Smooth muscle cell (in vitro differentiated cells): ENCODE data around the gene CKS2. TPM values are rescaled to one million over a fixed set of nuclear protein-coding genes. Genes with fewer than 3 reads are reported as not detected.

Experiments used
- DNase-seq: peaks from one replicate; lab custom pipeline; 2025; ENCODE audit not compliant: unreplicated experiment; lab: John Stamatoyannopoulos, UW
- H2AFZ ChIP-seq: fragments of 200-600 bp; sonication (generic); 2 replicates; pipeline ENCODE4 v1.6.0; 2016; ENCODE audit warnings: antibody characterized with exemption, low read depth, mild to moderate bottlenecking
- H3F3A ChIP-seq: fragments of 200-600 bp; sonication (generic); 2 replicates; pipeline ENCODE4 v1.6.0; 2017; ENCODE audit warnings: antibody characterized with exemption, low read depth
- H3K27ac ChIP-seq: fragments of 200-600 bp; sonication (generic); 2 replicates; pipeline ENCODE4 v1.5.1; 2016; ENCODE audit warnings: low read depth, mild to moderate bottlenecking
- H3K27me3 ChIP-seq: fragments of 200-600 bp; sonication (generic); 2 replicates; pipeline ENCODE4 v1.6.1; 2016; ENCODE audit warnings: low read depth, mild to moderate bottlenecking
- H3K36me3 ChIP-seq: fragments of 200-600 bp; sonication (generic); 2 replicates; pipeline ENCODE4 v1.5.1; 2016; ENCODE audit warnings: low read depth
- H3K4me1 ChIP-seq: fragments of 200-600 bp; sonication (generic); 2 replicates; pipeline ENCODE4 v1.5.1; 2016; ENCODE audit warnings: low read depth
- H3K4me2 ChIP-seq: fragments of 200-600 bp; sonication (generic); 2 replicates; pipeline ENCODE4 v1.6.0; 2016; ENCODE audit warnings: mild to moderate bottlenecking
- H3K4me3 ChIP-seq: fragments of 200-600 bp; sonication (generic); 2 replicates; pipeline ENCODE4 v1.5.1; 2016; ENCODE audit warnings: mild to moderate bottlenecking
- H3K79me2 ChIP-seq: fragments of 200-600 bp; sonication (generic); 2 replicates; pipeline ENCODE4 v1.6.0; 2016; ENCODE audit warnings: low read depth, mild to moderate bottlenecking
- H3K9ac ChIP-seq: fragments of 200-600 bp; sonication (generic); 2 replicates; pipeline ENCODE4 v1.6.0; 2016; ENCODE audit warnings: low read depth
- H3K9me3 ChIP-seq: fragments of 200-600 bp; sonication (generic); replicated peaks from 2 replicates; pipeline ENCODE4 v1.5.1; 2016; ENCODE audit warnings: low read depth
- H4K20me1 ChIP-seq: fragments of 200-600 bp; sonication (generic); 2 replicates; pipeline ENCODE4 v1.6.0; 2016; ENCODE audit warnings: low read depth
- CTCF ChIP-seq: fragments of 200-600 bp; sonication (generic); IDR thresholded peaks from 2 replicates; pipeline ENCODE4 v1.5.1; 2017; ENCODE audit warnings: borderline replicate concordance, mild to moderate bottlenecking, antibody characterized with exemption; ENCODE audit not compliant: insufficient read depth, poor library complexity, severe bottlenecking
- WGBS: methylation state at CpG from one replicate; pipeline ENCODE4 v1.1.7; 2016; ENCODE audit warnings: low lambda C conversion rate; 5-methylcytosine and 5-hydroxymethylcytosine counted together
- polyA plus RNA-seq: library from polyadenylated mRNA; unstranded; fragments of >200 nt; fragmentation: Nextera tagmentation; extraction: Ambion mirVana; gene quantifications from 2 replicates; pipeline ENCODE4 v1.2.1, GENCODE V29; 2016
- total RNA-seq: library from RNA; depleted of rRNA; stranded (reverse); fragments of >200 nt; gene quantifications from 2 replicates; pipeline ENCODE4 v1.2.3, GENCODE V29; 2014

CKS2 gene
- total and polyA plus RNA-seq, 2 experiments from 2014 or later, result 77.6 to 148 TPM

DNA sequence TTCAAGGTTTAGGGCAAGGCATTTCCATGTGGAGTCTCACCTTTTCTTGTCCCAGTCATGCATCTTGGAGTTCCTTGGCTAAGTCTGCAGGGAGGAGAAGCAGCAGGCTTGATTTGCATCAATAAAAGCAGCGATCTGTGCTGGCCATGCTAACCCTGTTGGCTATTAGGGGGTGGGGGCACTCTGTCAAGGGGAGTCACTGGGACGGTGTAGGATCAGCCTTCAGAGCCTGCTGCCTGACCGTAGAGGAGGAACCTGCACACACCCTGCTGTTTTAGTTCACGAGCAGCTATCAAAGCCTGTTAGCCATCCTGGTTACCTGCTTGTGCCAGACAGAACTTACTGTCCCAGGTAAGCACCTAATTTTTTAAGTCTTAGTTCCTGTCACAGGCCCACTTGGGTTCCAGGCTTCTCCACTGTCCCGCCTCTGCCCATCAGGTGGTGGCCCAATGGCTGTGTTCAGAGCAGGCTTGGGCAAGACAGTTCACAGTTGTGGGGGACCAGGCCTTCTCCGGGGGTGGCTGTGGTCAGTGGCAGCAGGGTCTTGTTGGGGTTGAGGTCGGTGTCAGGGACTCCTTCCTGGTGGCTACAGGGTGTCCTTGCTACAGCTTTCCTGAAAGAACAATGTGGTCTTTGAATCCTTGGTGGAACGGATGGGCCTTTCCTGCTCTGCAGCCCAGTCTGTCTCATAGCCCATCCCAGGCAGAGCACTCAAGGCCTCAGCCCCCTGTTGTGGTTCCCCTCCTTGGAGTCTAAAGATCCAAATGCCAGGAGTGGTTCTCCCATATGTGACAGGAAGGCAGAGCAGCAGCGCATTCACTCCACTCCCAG lies 51.0 kb downstream of the CKS2 start:
- Histone ChIP-seq H3K36me3 (no peaks in the 10 kb centered on the region), H3K79me2 (no peaks in the 10 kb centered on the region), H3K4me3 (no peak overlapping the region), H2AFZ (no peak overlapping the region), H3F3A (no peaks in the 10 kb centered on the region), H3K27ac (no peak overlapping the region), H3K27me3 (no peaks in the 10 kb centered on the region), H3K9me3 (no peaks in the 10 kb centered on the region), H4K20me1 (no peaks in the 10 kb centered on the region), H3K4me2 (no peak overlapping the region), H3K9ac (no peak overlapping the region), H3K4me1 (no peaks in the 10 kb centered on the region)
- WGBS, result 92% methylated on average over 9 of the region's 9 CpGs
- TF ChIP-seq CTCF, result no peak
- DNase-seq, result no peak

DNA sequence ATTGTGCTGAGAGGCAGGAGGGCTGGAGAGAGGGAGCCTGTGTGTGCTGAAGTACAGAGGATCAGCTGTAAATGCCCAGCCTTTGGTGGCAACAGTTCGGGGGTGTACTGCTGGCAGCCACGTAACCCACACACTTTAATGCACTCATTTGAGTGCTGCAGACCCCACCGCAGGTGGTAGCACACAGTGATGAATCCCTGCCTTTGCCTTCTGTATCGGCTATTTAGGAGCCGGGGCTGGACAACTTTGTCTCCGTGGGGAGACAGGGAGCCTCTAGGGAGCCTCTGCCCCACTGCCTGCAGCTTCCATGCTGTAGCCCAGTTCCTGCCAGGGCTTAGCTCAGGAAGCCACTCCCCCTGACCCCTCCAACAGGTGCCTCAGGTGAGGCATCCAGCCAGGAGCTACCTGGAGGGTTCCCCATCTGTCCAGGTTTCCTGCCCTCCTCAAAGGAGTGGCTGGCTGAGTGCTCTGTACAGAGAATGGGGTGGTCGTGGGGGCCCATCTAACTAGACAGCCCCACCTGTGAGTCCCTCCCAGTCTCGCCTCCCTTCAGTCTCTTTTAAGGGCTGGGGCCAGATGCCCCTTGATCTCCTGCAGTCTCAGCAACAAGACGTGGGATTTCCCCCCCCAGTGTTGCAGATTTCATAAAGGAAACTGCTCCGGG lies 51.8 kb downstream of the CKS2 start:
- Histone ChIP-seq H3K4me2 (no peak overlapping the region), H3F3A (no peaks in the 10 kb centered on the region), H2AFZ (no peak overlapping the region), H3K9me3 (no peaks in the 10 kb centered on the region), H3K27me3 (no peaks in the 10 kb centered on the region), H3K4me3 (no peak overlapping the region), H3K9ac (no peak overlapping the region), H3K36me3 (no peaks in the 10 kb centered on the region), H3K4me1 (no peaks in the 10 kb centered on the region), H3K27ac (no peak overlapping the region), H4K20me1 (no peaks in the 10 kb centered on the region), H3K79me2 (no peaks in the 10 kb centered on the region)
- WGBS, result 92% methylated on average over 10 of the region's 10 CpGs
- TF ChIP-seq CTCF, result no peak
- no peak for DNase-seq

DNA sequence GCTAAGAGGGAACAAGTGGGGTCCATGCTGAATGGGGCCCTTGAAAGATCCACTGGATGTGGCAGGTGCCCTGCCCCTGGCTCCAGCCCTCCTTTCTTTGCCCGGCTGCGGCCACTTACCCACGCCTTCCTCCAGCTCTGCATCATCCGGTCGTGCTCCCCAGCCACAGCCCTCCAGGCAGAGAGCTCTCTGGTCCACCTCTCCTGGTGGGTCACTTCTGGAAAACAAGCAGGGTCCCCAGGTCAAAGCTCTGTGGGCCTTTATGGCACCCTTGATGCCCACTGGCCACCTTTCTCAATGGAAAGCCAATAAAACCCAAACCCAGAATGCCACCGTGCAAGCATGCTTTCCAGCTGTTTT lies 52.3 kb downstream of the CKS2 start:
- Histone ChIP-seq H3K79me2 (no peaks in the 10 kb centered on the region), H3F3A (no peaks in the 10 kb centered on the region), H2AFZ (no peak overlapping the region), H3K9ac (no peak overlapping the region), H4K20me1 (no peaks in the 10 kb centered on the region), H3K4me2 (no peak overlapping the region), H3K36me3 (no peaks in the 10 kb centered on the region), H3K27me3 (no peaks in the 10 kb centered on the region), H3K4me1 (no peaks in the 10 kb centered on the region), H3K4me3 (no peak overlapping the region), H3K9me3 (no peaks in the 10 kb centered on the region), H3K27ac (no peak overlapping the region)
- DNase-seq, result no peak
- no peak for TF ChIP-seq CTCF
- over 99% methylated on average over 6 of the region's 6 CpGs for WGBS
